Vagina (tissue), 2 donors: ENCODE measurements around the gene JAK2.
"Not testable (repeated sequence)": the region's sequence is repeated elsewhere in the genome, so short reads cannot be mapped to it uniquely, and the experiment has no call there.

ENCODE experiments used
- CTCF ChIP-seq, 3 experiments: fragments of 450-650 bp in 2 of 3; fragments of 200-600 bp in 1 of 3; sonication (generic) in 1 of 3; IDR thresholded peaks; one replicate each; pipeline ENCODE4 v1.5.1; 2017 to 2019; ENCODE audit warnings: antibody characterized with exemption in 3 of 3, mild to moderate bottlenecking in 2 of 3, moderate library complexity in 2 of 3
- POLR2AphosphoS5 ChIP-seq, 2 donors: sonication (generic); formaldehyde crosslinking; IDR thresholded peaks; one replicate each; pipeline ENCODE4 v1.9.0; 2017; ENCODE audit warnings: antibody characterized with exemption in 2 of 2, mild to moderate bottlenecking in 2 of 2, low read depth in 1 of 2; ENCODE audit not compliant: insufficient read depth in 1 of 2

- not testable (repeated sequence) for TF ChIP-seq CTCF (IDR thresholded peaks at IDR 0.05); POLR2AphosphoS5 (IDR thresholded peaks at IDR 0.05; ENCODE audit: insufficient read depth in 1 of 2, low read depth in 1 of 2)
Observed at GRCh38 chr9:5106517-5106916, 121.4 kb downstream of the JAK2 start.
